ENCODE results near the gene OGFOD1. TPM values are rescaled to one million over a fixed set of nuclear protein-coding genes. Genes with fewer than 3 reads are reported as not detected.

The OGFOD1 gene
- total and polyA plus RNA-seq, 2 experiments from 2014 or later: 74.5 to 76.3 TPM

DNA sequence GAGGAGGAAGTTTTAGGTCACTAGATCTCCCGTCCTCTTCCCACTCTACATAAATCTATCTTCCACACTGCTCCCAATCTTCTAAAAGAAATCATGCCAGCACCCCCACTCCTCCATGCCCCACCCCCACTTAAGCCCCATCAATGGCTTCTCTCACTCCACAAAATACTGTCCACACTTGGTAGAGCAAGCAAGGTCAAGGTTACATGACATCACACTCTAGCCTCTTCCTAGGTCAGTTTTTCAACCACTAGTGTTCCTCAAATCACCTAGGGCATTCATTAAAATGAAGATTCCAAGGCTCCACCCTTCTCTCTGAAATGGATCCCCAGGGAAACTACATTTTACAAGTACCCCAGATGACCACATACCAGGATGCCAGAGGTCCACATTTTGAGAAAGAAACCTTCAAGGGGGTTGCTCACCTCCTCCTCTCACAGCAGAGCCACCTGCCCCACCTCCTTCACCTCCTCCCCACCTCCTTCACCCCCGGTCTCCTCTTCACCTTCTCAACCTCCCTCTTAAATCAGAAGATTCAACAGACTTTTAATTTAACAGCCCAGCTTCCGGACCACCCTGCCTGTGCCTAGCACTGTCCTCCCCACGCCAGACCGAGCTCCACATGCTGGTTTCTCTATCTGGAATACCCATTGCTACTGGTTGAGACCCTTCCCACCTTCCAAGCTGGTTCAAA, 29.2 kb upstream of the OGFOD1 start:
- Histone ChIP-seq H3K27ac (ENCODE audit: low read depth) (no peak overlapping the region), H3K4me2 (peak overlapping the region; percentile 87), H3K79me2 (replicated peaks; ENCODE audit: insufficient read depth) (peaks cover 72% of the 10 kb centered on the region), H3F3A (replicated peaks; ENCODE audit: low read depth) (peaks cover 7% of the 10 kb centered on the region), H3K4me1 (ENCODE audit: insufficient read depth) (peaks cover 28% of the 10 kb centered on the region), H3K36me3 (ENCODE audit: insufficient read depth) (no peaks in the 10 kb centered on the region), H4K20me1 (replicated peaks; ENCODE audit: insufficient read depth) (peaks cover 26% of the 10 kb centered on the region), H3K4me3 (no peak overlapping the region), H3K9me2 (ENCODE audit: insufficient read depth) (peaks cover 3% of the 10 kb centered on the region; the same call in 1 of the 2 replicates), H3K27me3 (ENCODE audit: insufficient read depth) (peaks cover 15% of the 10 kb centered on the region), H2AFZ (no peak overlapping the region)
- peaks cover 21% of the 10 kb centered on the region for H3K27me3 Mint-ChIP-seq (ENCODE audit: insufficient read depth, low read depth, poor library complexity)
- H3K36me3 Mint-ChIP-seq (ENCODE audit: low read depth): no peaks in the 10 kb centered on the region
- DNase-seq (ENCODE audit: low spot score): no peak
- H3K4me1 Mint-ChIP-seq: peaks cover 38% of the 10 kb centered on the region
- H3K9me3 Mint-ChIP-seq: no peaks in the 10 kb centered on the region
- ATAC-seq: no peak
- TF ChIP-seq, protein P1, sequence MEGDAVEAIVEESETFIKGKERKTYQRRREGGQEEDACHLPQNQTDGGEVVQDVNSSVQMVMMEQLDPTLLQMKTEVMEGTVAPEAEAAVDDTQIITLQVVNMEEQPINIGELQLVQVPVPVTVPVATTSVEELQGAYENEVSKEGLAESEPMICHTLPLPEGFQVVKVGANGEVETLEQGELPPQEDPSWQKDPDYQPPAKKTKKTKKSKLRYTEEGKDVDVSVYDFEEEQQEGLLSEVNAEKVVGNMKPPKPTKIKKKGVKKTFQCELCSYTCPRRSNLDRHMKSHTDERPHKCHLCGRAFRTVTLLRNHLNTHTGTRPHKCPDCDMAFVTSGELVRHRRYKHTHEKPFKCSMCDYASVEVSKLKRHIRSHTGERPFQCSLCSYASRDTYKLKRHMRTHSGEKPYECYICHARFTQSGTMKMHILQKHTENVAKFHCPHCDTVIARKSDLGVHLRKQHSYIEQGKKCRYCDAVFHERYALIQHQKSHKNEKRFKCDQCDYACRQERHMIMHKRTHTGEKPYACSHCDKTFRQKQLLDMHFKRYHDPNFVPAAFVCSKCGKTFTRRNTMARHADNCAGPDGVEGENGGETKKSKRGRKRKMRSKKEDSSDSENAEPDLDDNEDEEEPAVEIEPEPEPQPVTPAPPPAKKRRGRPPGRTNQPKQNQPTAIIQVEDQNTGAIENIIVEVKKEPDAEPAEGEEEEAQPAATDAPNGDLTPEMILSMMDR (conservative IDR thresholded peaks at IDR 0.05; ENCODE audit: low read depth in 2 of 2): no peak
- TF ChIP-seq ZNF114 (CRISPR knock-in tag; IDR thresholded peaks at IDR 0.05) (no peak), JUNB (IDR thresholded peaks at IDR 0.05; ENCODE audit: unreplicated experiment) (no peak), POLR2AphosphoS5 (IDR thresholded peaks at IDR 0.05; ENCODE audit: low read depth) (no peak), STAT1 (IDR thresholded peaks at IDR 0.05; ENCODE audit: unreplicated experiment) (no peak), CREB1 (CRISPR knock-in tag; IDR thresholded peaks at IDR 0.05; ENCODE audit: low read depth) (no peak), EZH2 (IDR thresholded peaks at IDR 0.05; ENCODE audit: low read depth, unreplicated experiment) (no peak), ZNF331 (CRISPR knock-in tag; IDR thresholded peaks at IDR 0.05; ENCODE audit: low read depth) (no peak), NANOG (IDR thresholded peaks at IDR 0.05; ENCODE audit: borderline replicate concordance) (no peak), EZH2phosphoT487 (IDR thresholded peaks at IDR 0.05; ENCODE audit: unreplicated experiment) (no peak)
- TF ChIP-seq, protein P2, sequence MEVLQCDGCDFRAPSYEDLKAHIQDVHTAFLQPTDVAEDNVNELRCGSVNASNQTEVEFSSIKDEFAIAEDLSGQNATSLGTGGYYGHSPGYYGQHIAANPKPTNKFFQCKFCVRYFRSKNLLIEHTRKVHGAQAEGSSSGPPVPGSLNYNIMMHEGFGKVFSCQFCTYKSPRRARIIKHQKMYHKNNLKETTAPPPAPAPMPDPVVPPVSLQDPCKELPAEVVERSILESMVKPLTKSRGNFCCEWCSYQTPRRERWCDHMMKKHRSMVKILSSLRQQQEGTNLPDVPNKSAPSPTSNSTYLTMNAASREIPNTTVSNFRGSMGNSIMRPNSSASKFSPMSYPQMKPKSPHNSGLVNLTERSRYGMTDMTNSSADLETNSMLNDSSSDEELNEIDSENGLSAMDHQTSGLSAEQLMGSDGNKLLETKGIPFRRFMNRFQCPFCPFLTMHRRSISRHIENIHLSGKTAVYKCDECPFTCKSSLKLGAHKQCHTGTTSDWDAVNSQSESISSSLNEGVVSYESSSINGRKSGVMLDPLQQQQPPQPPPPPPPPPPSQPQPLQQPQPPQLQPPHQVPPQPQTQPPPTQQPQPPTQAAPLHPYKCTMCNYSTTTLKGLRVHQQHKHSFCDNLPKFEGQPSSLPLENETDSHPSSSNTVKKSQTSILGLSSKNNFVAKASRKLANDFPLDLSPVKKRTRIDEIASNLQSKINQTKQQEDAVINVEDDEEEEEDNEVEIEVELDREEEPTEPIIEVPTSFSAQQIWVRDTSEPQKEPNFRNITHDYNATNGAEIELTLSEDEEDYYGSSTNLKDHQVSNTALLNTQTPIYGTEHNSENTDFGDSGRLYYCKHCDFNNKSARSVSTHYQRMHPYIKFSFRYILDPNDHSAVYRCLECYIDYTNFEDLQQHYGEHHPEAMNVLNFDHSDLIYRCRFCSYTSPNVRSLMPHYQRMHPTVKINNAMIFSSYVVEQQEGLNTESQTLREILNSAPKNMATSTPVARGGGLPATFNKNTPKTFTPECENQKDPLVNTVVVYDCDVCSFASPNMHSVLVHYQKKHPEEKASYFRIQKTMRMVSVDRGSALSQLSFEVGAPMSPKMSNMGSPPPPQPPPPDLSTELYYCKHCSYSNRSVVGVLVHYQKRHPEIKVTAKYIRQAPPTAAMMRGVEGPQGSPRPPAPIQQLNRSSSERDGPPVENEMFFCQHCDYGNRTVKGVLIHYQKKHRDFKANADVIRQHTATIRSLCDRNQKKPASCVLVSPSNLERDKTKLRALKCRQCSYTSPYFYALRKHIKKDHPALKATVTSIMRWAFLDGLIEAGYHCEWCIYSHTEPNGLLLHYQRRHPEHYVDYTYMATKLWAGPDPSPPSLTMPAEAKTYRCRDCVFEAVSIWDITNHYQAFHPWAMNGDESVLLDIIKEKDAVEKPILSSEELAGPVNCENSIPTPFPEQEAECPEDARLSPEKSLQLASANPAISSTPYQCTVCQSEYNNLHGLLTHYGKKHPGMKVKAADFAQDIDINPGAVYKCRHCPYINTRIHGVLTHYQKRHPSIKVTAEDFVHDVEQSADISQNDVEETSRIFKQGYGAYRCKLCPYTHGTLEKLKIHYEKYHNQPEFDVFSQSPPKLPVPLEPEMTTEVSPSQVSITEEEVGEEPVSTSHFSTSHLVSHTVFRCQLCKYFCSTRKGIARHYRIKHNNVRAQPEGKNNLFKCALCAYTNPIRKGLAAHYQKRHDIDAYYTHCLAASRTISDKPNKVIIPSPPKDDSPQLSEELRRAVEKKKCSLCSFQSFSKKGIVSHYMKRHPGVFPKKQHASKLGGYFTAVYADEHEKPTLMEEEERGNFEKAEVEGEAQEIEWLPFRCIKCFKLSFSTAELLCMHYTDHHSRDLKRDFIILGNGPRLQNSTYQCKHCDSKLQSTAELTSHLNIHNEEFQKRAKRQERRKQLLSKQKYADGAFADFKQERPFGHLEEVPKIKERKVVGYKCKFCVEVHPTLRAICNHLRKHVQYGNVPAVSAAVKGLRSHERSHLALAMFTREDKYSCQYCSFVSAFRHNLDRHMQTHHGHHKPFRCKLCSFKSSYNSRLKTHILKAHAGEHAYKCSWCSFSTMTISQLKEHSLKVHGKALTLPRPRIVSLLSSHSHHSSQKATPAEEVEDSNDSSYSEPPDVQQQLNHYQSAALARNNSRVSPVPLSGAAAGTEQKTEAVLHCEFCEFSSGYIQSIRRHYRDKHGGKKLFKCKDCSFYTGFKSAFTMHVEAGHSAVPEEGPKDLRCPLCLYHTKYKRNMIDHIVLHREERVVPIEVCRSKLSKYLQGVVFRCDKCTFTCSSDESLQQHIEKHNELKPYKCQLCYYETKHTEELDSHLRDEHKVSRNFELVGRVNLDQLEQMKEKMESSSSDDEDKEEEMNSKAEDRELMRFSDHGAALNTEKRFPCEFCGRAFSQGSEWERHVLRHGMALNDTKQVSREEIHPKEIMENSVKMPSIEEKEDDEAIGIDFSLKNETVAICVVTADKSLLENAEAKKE (CRISPR knock-in tag; IDR thresholded peaks at IDR 0.05): no peak
- TF ChIP-seq, protein P3, sequence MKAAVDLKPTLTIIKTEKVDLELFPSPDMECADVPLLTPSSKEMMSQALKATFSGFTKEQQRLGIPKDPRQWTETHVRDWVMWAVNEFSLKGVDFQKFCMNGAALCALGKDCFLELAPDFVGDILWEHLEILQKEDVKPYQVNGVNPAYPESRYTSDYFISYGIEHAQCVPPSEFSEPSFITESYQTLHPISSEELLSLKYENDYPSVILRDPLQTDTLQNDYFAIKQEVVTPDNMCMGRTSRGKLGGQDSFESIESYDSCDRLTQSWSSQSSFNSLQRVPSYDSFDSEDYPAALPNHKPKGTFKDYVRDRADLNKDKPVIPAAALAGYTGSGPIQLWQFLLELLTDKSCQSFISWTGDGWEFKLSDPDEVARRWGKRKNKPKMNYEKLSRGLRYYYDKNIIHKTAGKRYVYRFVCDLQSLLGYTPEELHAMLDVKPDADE (IDR thresholded peaks at IDR 0.05): no peak
- TF ChIP-seq, protein P4, sequence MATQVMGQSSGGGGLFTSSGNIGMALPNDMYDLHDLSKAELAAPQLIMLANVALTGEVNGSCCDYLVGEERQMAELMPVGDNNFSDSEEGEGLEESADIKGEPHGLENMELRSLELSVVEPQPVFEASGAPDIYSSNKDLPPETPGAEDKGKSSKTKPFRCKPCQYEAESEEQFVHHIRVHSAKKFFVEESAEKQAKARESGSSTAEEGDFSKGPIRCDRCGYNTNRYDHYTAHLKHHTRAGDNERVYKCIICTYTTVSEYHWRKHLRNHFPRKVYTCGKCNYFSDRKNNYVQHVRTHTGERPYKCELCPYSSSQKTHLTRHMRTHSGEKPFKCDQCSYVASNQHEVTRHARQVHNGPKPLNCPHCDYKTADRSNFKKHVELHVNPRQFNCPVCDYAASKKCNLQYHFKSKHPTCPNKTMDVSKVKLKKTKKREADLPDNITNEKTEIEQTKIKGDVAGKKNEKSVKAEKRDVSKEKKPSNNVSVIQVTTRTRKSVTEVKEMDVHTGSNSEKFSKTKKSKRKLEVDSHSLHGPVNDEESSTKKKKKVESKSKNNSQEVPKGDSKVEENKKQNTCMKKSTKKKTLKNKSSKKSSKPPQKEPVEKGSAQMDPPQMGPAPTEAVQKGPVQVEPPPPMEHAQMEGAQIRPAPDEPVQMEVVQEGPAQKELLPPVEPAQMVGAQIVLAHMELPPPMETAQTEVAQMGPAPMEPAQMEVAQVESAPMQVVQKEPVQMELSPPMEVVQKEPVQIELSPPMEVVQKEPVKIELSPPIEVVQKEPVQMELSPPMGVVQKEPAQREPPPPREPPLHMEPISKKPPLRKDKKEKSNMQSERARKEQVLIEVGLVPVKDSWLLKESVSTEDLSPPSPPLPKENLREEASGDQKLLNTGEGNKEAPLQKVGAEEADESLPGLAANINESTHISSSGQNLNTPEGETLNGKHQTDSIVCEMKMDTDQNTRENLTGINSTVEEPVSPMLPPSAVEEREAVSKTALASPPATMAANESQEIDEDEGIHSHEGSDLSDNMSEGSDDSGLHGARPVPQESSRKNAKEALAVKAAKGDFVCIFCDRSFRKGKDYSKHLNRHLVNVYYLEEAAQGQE (IDR thresholded peaks at IDR 0.05; ENCODE audit: unreplicated experiment): no peak
- H3K27ac Mint-ChIP-seq: no peak overlapping the region
- H3K4me3 Mint-ChIP-seq: no peak overlapping the region; the same call in 2 of the 3 replicates
